Measurements from ENCODE around the gene HAS3.

HAS3 gene

DNA sequence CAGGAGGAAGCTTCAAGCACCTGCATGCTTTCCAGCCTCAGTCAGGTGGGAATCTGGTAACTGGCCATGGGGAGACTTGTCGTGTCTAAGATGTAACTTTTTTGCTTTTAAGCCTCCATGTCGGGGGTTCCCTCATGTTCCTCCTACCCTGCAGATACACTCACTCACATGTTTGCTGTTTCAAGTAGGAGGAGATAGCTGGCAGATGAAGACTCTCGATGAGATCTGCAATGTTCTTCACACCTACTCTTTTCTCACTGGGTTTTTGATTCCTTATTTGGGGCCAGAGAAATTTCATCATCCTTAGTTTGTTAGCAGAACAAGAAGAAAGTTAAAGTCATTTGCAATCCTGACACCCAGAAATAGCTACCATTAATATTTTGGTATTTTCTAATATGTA, 51.7 kb downstream of the HAS3 start:
- no peak for DNase-seq

GRCh38 chr16:69160192-69160591, 54.7 kb downstream of the HAS3 start:
- no peak for DNase-seq

DNA sequence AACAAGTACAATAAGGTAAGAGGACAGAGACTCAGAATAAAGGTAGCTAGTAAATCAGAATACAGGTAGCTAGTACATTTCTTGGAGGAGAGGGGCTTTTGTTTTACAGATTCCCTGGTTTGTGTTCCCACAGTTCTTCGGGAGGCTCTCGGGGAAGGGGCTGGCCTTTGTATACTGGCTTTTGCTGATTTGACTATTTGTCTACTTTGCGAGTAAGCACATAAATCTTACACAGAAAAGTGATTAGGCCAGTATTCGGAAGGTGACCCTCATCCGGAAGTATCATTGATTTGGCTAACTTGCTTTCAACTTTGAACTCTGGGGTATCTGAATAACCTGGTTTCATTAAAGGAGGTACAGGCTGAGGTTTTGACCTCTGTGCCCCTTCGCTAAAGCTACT, 60.1 kb downstream of the HAS3 start:
- DNase-seq = no peak

DNA sequence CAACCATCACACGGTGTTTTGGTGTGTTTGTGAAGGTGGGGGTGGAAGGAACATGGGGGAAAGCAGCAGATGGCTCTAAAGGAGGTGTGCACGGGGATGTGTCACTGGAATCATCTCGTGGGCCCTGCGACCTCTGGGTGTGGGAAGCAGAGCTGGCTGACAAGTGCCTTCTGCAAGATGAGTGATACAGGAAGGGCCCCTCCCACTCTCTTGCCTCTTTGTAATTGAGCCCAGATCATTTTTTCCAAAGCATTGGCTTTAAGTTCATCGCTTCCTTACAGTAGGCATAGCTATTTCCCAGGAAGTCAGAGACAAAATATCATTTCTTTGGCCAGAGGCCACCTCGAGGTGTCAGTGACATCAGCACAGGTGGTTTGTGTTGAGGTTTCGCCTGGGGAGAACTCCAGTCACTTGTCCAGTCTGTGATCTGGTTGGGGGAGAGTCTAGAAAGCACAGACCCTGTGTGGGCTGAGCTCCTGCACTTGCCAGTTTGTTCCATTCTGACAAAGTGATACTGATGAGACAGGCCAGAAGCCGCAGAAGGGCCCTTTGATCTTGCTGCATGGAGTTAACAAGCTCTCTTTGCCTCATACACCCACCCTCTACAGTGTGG, 60.9 kb downstream of the HAS3 start:
- DNase-seq = no peak

DNA sequence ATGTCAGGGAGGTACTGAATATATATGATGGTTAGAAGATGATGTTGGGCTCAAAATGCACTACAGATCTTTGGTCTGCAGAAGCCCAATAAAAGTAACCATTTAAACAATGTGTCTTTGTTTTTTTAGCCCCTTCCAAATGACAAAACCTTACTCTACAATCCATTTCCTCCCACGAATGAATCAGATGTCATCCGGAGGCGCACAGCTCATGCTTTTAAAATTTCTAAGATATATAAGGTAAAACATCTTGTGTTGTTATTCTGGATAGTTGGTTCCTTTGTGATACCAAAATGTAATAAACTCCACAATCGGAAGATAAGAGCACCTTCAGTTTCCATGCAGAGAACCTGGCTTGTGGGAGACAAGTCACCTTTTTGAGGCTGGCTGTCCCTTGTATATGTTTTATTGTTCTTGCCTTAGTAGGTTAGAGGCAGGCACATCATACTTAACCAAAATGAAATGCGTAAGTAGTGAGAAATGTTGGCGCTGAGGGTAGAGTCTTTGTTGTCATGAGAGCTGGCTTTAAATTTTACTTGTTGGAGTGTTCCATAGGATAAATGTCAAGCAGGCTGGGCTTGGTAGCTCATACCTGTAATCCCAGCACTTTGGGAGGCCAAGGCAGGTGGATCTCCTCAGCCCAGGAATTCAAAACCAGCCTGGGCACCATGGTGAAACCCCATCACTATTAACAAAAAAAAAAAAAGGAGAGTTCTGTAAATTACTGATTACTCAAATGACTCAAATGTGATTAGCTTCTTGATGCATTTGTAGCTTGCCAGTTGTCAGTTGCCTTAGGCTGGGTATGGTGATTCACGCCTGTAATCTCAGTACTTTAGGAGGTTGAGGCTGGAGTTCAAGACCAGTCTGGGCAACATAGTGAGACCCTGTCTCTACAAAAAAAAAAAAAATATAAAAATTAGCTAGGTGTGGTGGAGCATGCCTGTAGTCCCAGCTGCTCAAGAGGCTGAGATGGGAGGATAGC, 61.8 kb downstream of the HAS3 start:
- DNase-seq = no peak
